HepG2 (cell line): ENCODE measurements around the gene CBX2. TPM values are rescaled to one million over a fixed set of nuclear protein-coding genes. Genes with fewer than 3 reads are reported as not detected.

ENCODE experiments used
- ERF ChIP-seq: IDR thresholded peaks from 2 replicates; pipeline ENCODE4 v1.6.1; 2018; ENCODE audit warnings: missing biosample characterization, missing genetic modification reagents
- GPN1 ChIP-seq: sonication (generic); formaldehyde crosslinking; IDR thresholded peaks from 2 replicates; pipeline ENCODE4 v1.5.1; 2020; ENCODE audit warnings: missing genetic modification reagents, borderline replicate concordance
- HDAC2 ChIP-seq: sonication (generic); formaldehyde crosslinking; IDR thresholded peaks from 2 replicates; pipeline ENCODE4 v1.4.0; 2020; ENCODE audit warnings: missing genetic modification reagents
- IKZF4 ChIP-seq: sonication (generic); formaldehyde crosslinking; IDR thresholded peaks from 2 replicates; pipeline ENCODE4 v1.5.1; 2020; ENCODE audit warnings: borderline replicate concordance, mild to moderate bottlenecking, low read depth, missing genetic modification reagents; ENCODE audit errors: not compliant biosample characterization
- JUND ChIP-seq: sonication (generic); formaldehyde crosslinking; IDR thresholded peaks from 2 replicates; pipeline ENCODE4 v1.8.0; 2022; ENCODE audit warnings: mild to moderate bottlenecking, missing genetic modification reagents
- PITX1 ChIP-seq: sonication (generic); formaldehyde crosslinking; IDR thresholded peaks from 2 replicates; pipeline ENCODE4 v1.5.1; 2020; ENCODE audit warnings: mild to moderate bottlenecking, missing genetic modification reagents
- PREB ChIP-seq: sonication (generic); formaldehyde crosslinking; IDR thresholded peaks from 2 replicates; pipeline ENCODE4 v1.4.0; 2020; ENCODE audit warnings: missing genetic modification reagents
- RAD21 ChIP-seq: fragments of 450-650 bp; formaldehyde crosslinking; IDR thresholded peaks from 2 replicates; pipeline ENCODE4 v1.5.0; 2020; ENCODE audit warnings: mild to moderate bottlenecking
- RBFOX2 ChIP-seq: fragments of 200-400 bp; formaldehyde crosslinking; IDR thresholded peaks from 2 replicates; pipeline ENCODE4 v1.6.1; 2017; ENCODE audit warnings: low read depth, mild to moderate bottlenecking, low read length
- RXRB ChIP-seq: IDR thresholded peaks from 2 replicates; pipeline ENCODE4 v1.6.1; 2016; ENCODE audit warnings: borderline replicate concordance, missing genetic modification reagents, missing compliant biosample characterization
- TBP ChIP-seq: sonication (generic); formaldehyde crosslinking; IDR thresholded peaks from 2 replicates; pipeline ENCODE4 v1.5.0; 2020; ENCODE audit warnings: missing genetic modification reagents
- ZNF12 ChIP-seq: sonication (generic); formaldehyde crosslinking; IDR thresholded peaks from 2 replicates; pipeline ENCODE4 v1.5.0; 2020; ENCODE audit warnings: missing genetic modification reagents
- ZNF142 ChIP-seq: sonication (generic); formaldehyde crosslinking; IDR thresholded peaks from 2 replicates; pipeline ENCODE4 v1.4.0; 2020; ENCODE audit warnings: missing genetic modification reagents
- ZNF326 ChIP-seq: sonication (generic); formaldehyde crosslinking; IDR thresholded peaks from 2 replicates; pipeline ENCODE4 v1.4.0; 2020; ENCODE audit warnings: missing genetic modification reagents, borderline replicate concordance
- ZNF543 ChIP-seq: sonication (generic); formaldehyde crosslinking; IDR thresholded peaks from 2 replicates; pipeline ENCODE4 v1.4.0; 2020; ENCODE audit warnings: mild to moderate bottlenecking, missing genetic modification reagents
- ZNF580 ChIP-seq: IDR thresholded peaks from 2 replicates; pipeline ENCODE4 v1.6.1; 2016; ENCODE audit warnings: low read depth, borderline replicate concordance
- ZXDC ChIP-seq: sonication (generic); formaldehyde crosslinking; IDR thresholded peaks from 2 replicates; pipeline ENCODE4 v1.5.0; 2020; ENCODE audit warnings: mild to moderate bottlenecking, missing genetic modification reagents
- polyA plus RNA-seq, 8 experiments: library from polyadenylated mRNA; depleted of rRNA in 3 of 8; stranded (reverse) in 7 of 8; unstranded in 1 of 8; fragments of >200 nt; fragmentation: Illumina TruSeq in 4 of 8; extraction: Trizol in 4 of 8; gene quantifications; 2 replicates each; pipeline versions ENCODE4 v1.2.1 to v1.2.3, GENCODE V29; 2011 to 2016; ENCODE audit warnings: low read depth in 4 of 8, missing spikeins in 1 of 8, mixed read lengths in 1 of 8; ENCODE audit not compliant: insufficient read depth in 1 of 8
- total RNA-seq, 5 experiments: library from RNA; depleted of rRNA; stranded (reverse); fragments of >200 nt; fragmentation: Illumina TruSeq; extraction: Trizol; gene quantifications; 2 replicates each; pipeline ENCODE4 v1.2.3, GENCODE V29; 2016; ENCODE audit warnings: low read depth in 1 of 5

Gene CBX2
- total and polyA plus RNA-seq, 2 of the 13 experiments (the other 11 are each of a cell fraction or from before 2014, with no cell fraction given), result 14.5 to 31.1 TPM

- no peak for TF ChIP-seq ZXDC (CRISPR knock-in tag)
- no peak for TF ChIP-seq ZNF580 (CRISPR knock-in tag)
- no peak for TF ChIP-seq ZNF12 (CRISPR knock-in tag)
- TF ChIP-seq ZNF142 (CRISPR knock-in tag), result no peak
- no peak for TF ChIP-seq TBP
- TF ChIP-seq PITX1 (CRISPR knock-in tag), result peak; percentile 69; the same call in 1 of the 2 replicates
- peak; percentile 87 for TF ChIP-seq IKZF4 (CRISPR knock-in tag)
- TF ChIP-seq ZNF543, result no peak
- no peak for TF ChIP-seq RXRB (CRISPR knock-in tag)
- TF ChIP-seq JUND (CRISPR knock-in tag), result no peak
- 0 out of 2 replicates have a peak, but pooled peaks have one; percentile 12 for TF ChIP-seq ERF (CRISPR knock-in tag)
- no peak for TF ChIP-seq PREB
- TF ChIP-seq GPN1 (CRISPR knock-in tag), result no peak
- TF ChIP-seq HDAC2 (CRISPR knock-in tag), result no peak
- TF ChIP-seq RAD21 (CRISPR knock-in tag), result no peak
- TF ChIP-seq ZNF326, result no peak
- TF ChIP-seq RBFOX2, result no peak
Observed at GRCh38 chr17:79800325-79801155, 22.6 kb downstream of the CBX2 start (continued).
